Chondrocyte (in vitro differentiated cells): ENCODE measurements around the gene RRP15. TPM values are rescaled to one million over a fixed set of nuclear protein-coding genes. Genes with fewer than 3 reads are reported as not detected.
A peak's percentile ranks its signal among the peaks of the same experiment; 100 is the strongest.

Source experiments
- DNase-seq: peaks from one replicate; pipeline ENCODE4 v3.0.0; 2021; ENCODE audit warnings: mixed read lengths, low spot score
- H3K27ac Mint-ChIP-seq: one replicate; pipeline ENCODE4 v1.8.0; 2021; ENCODE audit warnings: mild to moderate bottlenecking, moderate library complexity, mixed read lengths; ENCODE audit not compliant: unreplicated experiment
- H3K27me3 Mint-ChIP-seq: 2 replicates; pipeline ENCODE4 v1.8.0; 2021; ENCODE audit warnings: low read depth, mixed read lengths
- H3K36me3 Mint-ChIP-seq: 2 replicates; pipeline ENCODE4 v1.8.0; 2021; ENCODE audit warnings: low read depth, mixed read lengths
- H3K4me1 Mint-ChIP-seq: 2 replicates; pipeline ENCODE4 v1.8.0; 2021; ENCODE audit warnings: low read depth, mild to moderate bottlenecking, mixed read lengths
- H3K4me3 Mint-ChIP-seq: one replicate; pipeline ENCODE4 v1.8.0; 2021; ENCODE audit warnings: mild to moderate bottlenecking, moderate library complexity, mixed read lengths; ENCODE audit not compliant: unreplicated experiment
- H3K9me3 Mint-ChIP-seq: 2 replicates; pipeline ENCODE4 v1.8.0; 2021; ENCODE audit warnings: low read depth, mixed read lengths
- CTCF ChIP-seq: fragments of 200-600 bp; sonication (generic); IDR thresholded peaks from 2 replicates; pipeline ENCODE4 v1.5.0; 2021; ENCODE audit warnings: antibody characterized with exemption, mild to moderate bottlenecking, moderate library complexity
- total RNA-seq: library from RNA; stranded (reverse); gene quantifications from 3 replicates; pipeline ENCODE4 v1.2.1, GENCODE V29; 2021

RRP15 gene
- total RNA-seq, 1 donor from 2014 or later: 16.9 TPM

- Mint-ChIP-seq H3K36me3 (peaks cover 2% of the 10 kb centered on the region), H3K27ac (peak overlapping the region; percentile 90), H3K27me3 (no peaks in the 10 kb centered on the region), H3K4me1 (peaks cover 93% of the 10 kb centered on the region), H3K9me3 (no peaks in the 10 kb centered on the region), H3K4me3 (no peak overlapping the region)
- no peak for DNase-seq
- no peak for TF ChIP-seq CTCF
These were observed 95.3 kb downstream of the RRP15 start for GRCh38 chr1:218380125-218380977.

GRCh38 chr1:218382261-218382660 is 97.2 kb downstream of the RRP15 start:
- H3K4me3 Mint-ChIP-seq: no peak overlapping the region
- peaks cover 91% of the 10 kb centered on the region for H3K4me1 Mint-ChIP-seq
- H3K27me3 Mint-ChIP-seq: no peaks in the 10 kb centered on the region
- peaks cover 4% of the 10 kb centered on the region for H3K36me3 Mint-ChIP-seq
- H3K27ac Mint-ChIP-seq: peak overlapping the region; percentile 74
- no peak for DNase-seq
- no peak for TF ChIP-seq CTCF
- no peaks in the 10 kb centered on the region for H3K9me3 Mint-ChIP-seq

GRCh38 chr1:218383051-218383450 is 98.0 kb downstream of the RRP15 start:
- H3K27ac Mint-ChIP-seq: peak overlapping the region; percentile 72
- H3K9me3 Mint-ChIP-seq: no peaks in the 10 kb centered on the region
- H3K4me3 Mint-ChIP-seq: no peak overlapping the region
- peaks cover 4% of the 10 kb centered on the region for H3K36me3 Mint-ChIP-seq
- TF ChIP-seq CTCF: no peak
- no peak for DNase-seq
- H3K27me3 Mint-ChIP-seq: no peaks in the 10 kb centered on the region
- H3K4me1 Mint-ChIP-seq: peaks cover 85% of the 10 kb centered on the region

- Mint-ChIP-seq H3K36me3 (peaks cover 4% of the 10 kb centered on the region), H3K27ac (peak overlapping the region; percentile 72), H3K9me3 (no peaks in the 10 kb centered on the region)
These were observed 98.6 kb downstream of the RRP15 start for GRCh38 chr1:218383681-218384080.

GRCh38 chr1:218384581-218384993 is 99.5 kb downstream of the RRP15 start:
- DNase-seq: no peak
- no peak overlapping the region for H3K4me3 Mint-ChIP-seq

More at GRCh38 chr1:218383681-218384080, 98.6 kb downstream of the RRP15 start:
- Mint-ChIP-seq H3K27me3 (no peaks in the 10 kb centered on the region), H3K4me3 (no peak overlapping the region), H3K4me1 (peaks cover 84% of the 10 kb centered on the region)
- no peak for TF ChIP-seq CTCF
- DNase-seq: no peak

More at GRCh38 chr1:218384581-218384993, 99.5 kb downstream of the RRP15 start:
- Mint-ChIP-seq H3K27me3 (no peaks in the 10 kb centered on the region), H3K4me1 (peaks cover 86% of the 10 kb centered on the region), H3K9me3 (no peaks in the 10 kb centered on the region), H3K36me3 (peaks cover 4% of the 10 kb centered on the region), H3K27ac (peak overlapping the region; percentile 76)
- TF ChIP-seq CTCF: peak; percentile 26

Other genes starting within 250 kb of the RRP15 start
- gene TGFB2, start 60.0 kb downstream of the RRP15 start, total RNA-seq: 140 to 237 TPM (median 226 TPM) in 3 replicates